Heart left ventricle (tissue), 13 donors: ENCODE results near the gene OR5D13.

ENCODE experiments used
- CTCF ChIP-seq, 12 donors: fragments of 200-600 bp; sonication (generic) in 4 of 12; IDR thresholded peaks; one replicate each; pipeline versions ENCODE4 v1.5.0 to v1.8.0; 2018 to 2022; ENCODE audit warnings: antibody characterized with exemption in 12 of 12, mild to moderate bottlenecking in 5 of 12
- POLR2A ChIP-seq, 2 donors: fragments of 450-650 bp; IDR thresholded peaks; one replicate each; pipeline ENCODE4 v1.6.1; 2017; ENCODE audit warnings: antibody characterized with exemption in 2 of 2, mild to moderate bottlenecking in 2 of 2, moderate library complexity in 2 of 2
- donor health status: ischemic (EF 13 %, LVEDD 7.1; RV severe dilation, severe dysfunction).
- donor health status: DM: no; HTN: yes; CAD: no.
- donor health status: DM: no; HTN: no; CAD: no.
- donor health status: ischemic (EF 25% LVEDD 6.9; RV normal size, moderate dysfunction).
- donor health status: ischemic (EF 25% LVEDD 5.7; RV mildly dilated, moderate dysfunction).
- donor health status: ischemic (EF 35%, LVEDD 5.7; RV mildly dilated, moderate dysfunction).
- donor health status: nonischemic (EF 11% LVEDD 7.7; RV severe dilation, severe dysfunction).
- donor health status: DM: yes; HTN: yes; CAD: no.
- donor health status: PGD.
- donor health status: ischemic (EF 29% LVEDD 5.4; RV normal size, mild dysfunction).
- donor health status: nonischemic (EF 23%, LVEDD 6.1; RV moderate dilation, normal function).

- TF ChIP-seq CTCF (IDR thresholded peaks at IDR 0.05) (no peak), POLR2A (IDR thresholded peaks at IDR 0.05) (no peak)
Measured at GRCh38 chr11:55811067-55811466, 37.8 kb downstream of the OR5D13 start, which contains the start of gene OR5L1.
